ENCODE measurements around the gene NAV2. TPM values are rescaled to one million over a fixed set of nuclear protein-coding genes. Genes with fewer than 3 reads are reported as not detected.

The NAV2 gene
- total and polyA plus RNA-seq, 7 donors: 1.2 to 62.6 (median 22.1) TPM

GRCh38 chr11:19951558-19952115 lies 239.0 kb downstream of the NAV2 start:
- no peak overlapping the region for H3K4me3 ChIP-seq
- intact Hi-C loops (cut with DNase I): loop anchor here (1.0 to 10.0 kb wide), 3 partner anchors 103 to 406 kb away; no protein-coding TSS in a partner anchor
- H3K27me3 ChIP-seq: no peaks in the 10 kb centered on the region
- peak overlapping the region in 3 of 4 donors; percentile 15 to 66 (median 65) for H3K27ac ChIP-seq
- WGBS, 2 donors: 15 to 21% methylated on average over 6 of the region's 6 CpGs
- no peak for DNase-seq
- H3K4me1 ChIP-seq: peaks cover 0 to 44% (median 40%) of the 10 kb centered on the region in 4 donors
- H3K9me3 ChIP-seq: no peaks in the 10 kb centered on the region
- peaks cover 12 to 46% (median 14%) of the 10 kb centered on the region in 4 donors for H3K36me3 ChIP-seq
- peak in 3 of 4 donors; percentile 42 to 51 (median 45) for TF ChIP-seq POLR2AphosphoS5 (IDR thresholded peaks at IDR 0.05)
- no peak for TF ChIP-seq POLR2A (IDR thresholded peaks at IDR 0.05)
- peak; percentile 60 to 75 (median 65) for TF ChIP-seq CTCF (IDR thresholded peaks at IDR 0.05)

GRCh38 chr11:19952116-19952605 lies 239.5 kb downstream of the NAV2 start:
- DNase-seq: no peak
- WGBS, 2 donors: 13 to 49% methylated on average over 3 of the region's 3 CpGs
- Histone ChIP-seq H3K9me3 (no peaks in the 10 kb centered on the region), H3K36me3 (peaks cover 10 to 43% (median 13%) of the 10 kb centered on the region in 4 donors), H3K27me3 (no peaks in the 10 kb centered on the region), H3K4me3 (no peak overlapping the region), H3K4me1 (peaks cover 0 to 44% (median 40%) of the 10 kb centered on the region in 4 donors), H3K27ac (peak overlapping the region in 3 of 4 donors; percentile 15 to 66 (median 65))
- intact Hi-C loops (cut with DNase I): loop anchor here (5.0 to 10.0 kb wide), 2 partner anchors 103 to 405 kb away; no protein-coding TSS in a partner anchor
- no peak for TF ChIP-seq POLR2AphosphoS5 (IDR thresholded peaks at IDR 0.05)
- TF ChIP-seq POLR2A (IDR thresholded peaks at IDR 0.05): no peak
- no peak for TF ChIP-seq CTCF (IDR thresholded peaks at IDR 0.05)
- no peak for TF ChIP-seq EP300 (IDR thresholded peaks at IDR 0.05)

- peaks cover 0 to 46% (median 44%) of the 10 kb centered on the region in 4 donors for H3K4me1 ChIP-seq
- 39 to 71% methylated on average over 1 of the region's 1 CpG for WGBS, 2 donors
- H3K36me3 ChIP-seq: peaks cover 10 to 35% (median 13%) of the 10 kb centered on the region in 4 donors
- intact Hi-C loops (cut with DNase I): loop anchor here (5.0 to 10.0 kb wide), 2 partner anchors 102 to 404 kb away; no protein-coding TSS in a partner anchor
- H3K9me3 ChIP-seq: no peaks in the 10 kb centered on the region
- H3K4me3 ChIP-seq: no peak overlapping the region
- DNase-seq: no peak
- H3K27me3 ChIP-seq: no peaks in the 10 kb centered on the region
- H3K27ac ChIP-seq: peak overlapping the region in 2 of 4 donors; percentile 65 to 66
- TF ChIP-seq POLR2AphosphoS5 (IDR thresholded peaks at IDR 0.05) (no peak), EP300 (IDR thresholded peaks at IDR 0.05) (no peak), POLR2A (IDR thresholded peaks at IDR 0.05) (no peak), CTCF (IDR thresholded peaks at IDR 0.05) (no peak)
Measured at GRCh38 chr11:19952911-19953310, 240.3 kb downstream of the NAV2 start.

GRCh38 chr11:19953336-19953735 lies 240.7 kb downstream of the NAV2 start:
- no peak overlapping the region for H3K4me3 ChIP-seq
- H3K9me3 ChIP-seq: no peaks in the 10 kb centered on the region
- H3K27me3 ChIP-seq: no peaks in the 10 kb centered on the region
- no peak for DNase-seq
- 78% methylated on average over 4 of the region's 4 CpGs for WGBS, 2 donors
- intact Hi-C loops (cut with DNase I): loop anchor here (5.0 to 10.0 kb wide), 2 partner anchors 101 to 404 kb away; no protein-coding TSS in a partner anchor
- H3K27ac ChIP-seq: peak overlapping the region; percentile 5 to 66 (median 58)
- peaks cover 0 to 49% (median 45%) of the 10 kb centered on the region in 4 donors for H3K4me1 ChIP-seq
- peaks cover 10 to 33% (median 13%) of the 10 kb centered on the region in 4 donors for H3K36me3 ChIP-seq
- TF ChIP-seq CTCF (IDR thresholded peaks at IDR 0.05): no peak
- no peak for TF ChIP-seq EP300 (IDR thresholded peaks at IDR 0.05)
- TF ChIP-seq POLR2AphosphoS5 (IDR thresholded peaks at IDR 0.05): no peak
- no peak for TF ChIP-seq POLR2A (IDR thresholded peaks at IDR 0.05)
